T1000 (cell line): Measurements from ENCODE around the gene SPTB.

Experiments used
- DNase-seq: peaks from one replicate; lab custom pipeline; 2025; ENCODE audit warnings: mixed read lengths; lab: John Stamatoyannopoulos, UW

SPTB gene

DNA sequence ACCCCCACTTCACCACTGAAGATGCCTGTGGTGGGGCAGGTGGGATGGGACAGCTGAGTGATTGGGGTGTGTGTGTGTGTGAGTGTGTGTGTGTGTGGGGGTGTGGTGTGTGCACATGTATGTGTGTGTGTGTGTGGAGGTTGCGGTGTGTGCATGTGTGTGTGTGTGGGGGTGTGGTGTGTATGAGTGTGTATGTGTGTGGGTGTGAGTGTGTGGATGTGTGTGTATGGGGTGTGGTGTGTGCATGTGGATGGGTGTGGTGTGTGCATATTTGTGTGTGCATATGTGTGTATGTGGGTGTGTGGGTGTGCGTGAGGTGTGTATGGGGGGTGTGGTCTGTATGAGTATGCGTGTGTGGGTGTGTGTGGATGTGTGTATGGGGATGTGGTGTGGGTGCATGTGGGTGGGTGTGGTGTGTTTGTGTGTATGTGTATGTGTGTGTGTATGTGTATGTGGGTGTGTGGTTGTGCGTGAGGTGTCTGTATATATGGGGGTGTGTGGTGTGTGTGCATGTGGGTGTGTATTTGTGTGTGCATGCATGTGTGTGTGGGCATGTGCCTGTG lies 113.9 kb downstream of the SPTB start:
- no peak for DNase-seq

GRCh38 chr14:64764641-64765520 lies 114.8 kb downstream of the SPTB start:
- peak; percentile 53 for DNase-seq

DNA sequence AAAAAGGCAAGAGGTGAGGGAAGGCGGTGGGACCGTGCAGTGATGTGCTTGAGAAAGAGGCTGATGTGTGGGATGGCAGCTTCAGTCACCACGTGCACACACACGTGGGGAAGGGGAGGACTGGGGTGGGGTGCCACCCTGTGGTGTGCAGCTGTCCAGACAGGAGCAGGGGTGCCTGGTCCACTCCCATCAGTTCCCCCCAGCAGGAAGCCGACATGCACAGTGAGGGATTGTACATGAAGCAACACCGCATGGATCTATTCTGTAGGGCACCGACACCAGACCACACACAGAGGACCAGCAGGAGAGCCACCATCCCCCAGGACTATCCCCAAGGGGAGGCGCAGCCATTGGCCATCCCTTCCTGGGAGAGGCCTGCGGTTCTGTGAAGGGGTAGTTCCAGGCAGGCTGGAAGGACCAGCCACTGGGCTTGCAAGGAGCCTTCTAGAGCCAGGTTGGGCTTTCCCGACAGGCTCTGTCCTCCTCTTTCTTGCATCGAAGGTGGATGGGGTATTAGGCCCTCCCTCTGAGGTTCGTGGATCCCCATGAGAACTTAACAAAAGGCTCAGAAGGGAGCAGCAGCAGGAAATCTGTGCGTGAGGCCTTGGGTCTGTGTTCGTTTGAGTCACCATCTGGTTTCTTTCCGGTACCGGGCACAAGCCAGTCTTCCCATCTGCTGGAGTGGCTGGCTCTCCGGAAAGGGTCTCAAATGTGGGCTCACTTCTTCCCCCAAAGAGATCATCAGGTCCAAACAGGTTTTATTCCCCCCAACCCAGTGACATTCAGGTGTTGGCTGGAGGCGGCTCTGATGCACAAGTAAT lies 115.7 kb downstream of the SPTB start:
- no peak for DNase-seq

GRCh38 chr14:64763085-64763782 lies 116.5 kb downstream of the SPTB start:
- DNase-seq = no peak

- DNase-seq = peak; percentile 53
Observed at GRCh38 chr14:64762044-64763034, 117.4 kb downstream of the SPTB start.

DNA sequence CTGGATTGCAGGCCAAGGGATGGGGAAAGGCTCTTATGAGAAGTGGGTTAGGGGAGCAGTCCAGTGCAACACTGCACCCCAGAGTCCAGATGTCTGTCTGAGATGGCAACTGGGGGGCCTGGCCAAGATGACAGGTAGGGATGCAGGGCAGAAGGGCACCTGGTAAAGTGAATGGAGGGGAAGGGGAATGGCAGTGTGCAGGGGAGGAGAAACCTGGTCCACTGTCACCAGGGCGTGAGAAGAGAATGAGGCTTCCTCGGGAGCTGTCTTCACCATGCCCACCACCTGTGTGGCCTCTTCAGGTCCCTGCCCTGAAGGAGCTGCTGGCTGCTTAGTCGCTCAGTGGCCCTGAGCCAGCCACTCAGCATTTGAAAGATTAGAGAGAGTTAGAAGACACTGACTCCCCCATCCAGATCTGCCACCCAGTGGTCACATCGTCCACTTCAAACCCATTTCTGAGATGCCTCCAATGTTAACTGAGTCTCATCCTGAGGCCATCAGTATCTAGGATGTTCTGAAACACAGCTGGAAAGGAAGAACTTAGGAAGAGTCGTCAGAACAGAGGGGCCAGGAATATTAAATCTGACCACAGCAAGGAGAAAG lies 118.2 kb downstream of the SPTB start:
- DNase-seq = no peak

- no peak for DNase-seq
Observed at GRCh38 chr14:64760916-64761315, 118.8 kb downstream of the SPTB start.

DNA sequence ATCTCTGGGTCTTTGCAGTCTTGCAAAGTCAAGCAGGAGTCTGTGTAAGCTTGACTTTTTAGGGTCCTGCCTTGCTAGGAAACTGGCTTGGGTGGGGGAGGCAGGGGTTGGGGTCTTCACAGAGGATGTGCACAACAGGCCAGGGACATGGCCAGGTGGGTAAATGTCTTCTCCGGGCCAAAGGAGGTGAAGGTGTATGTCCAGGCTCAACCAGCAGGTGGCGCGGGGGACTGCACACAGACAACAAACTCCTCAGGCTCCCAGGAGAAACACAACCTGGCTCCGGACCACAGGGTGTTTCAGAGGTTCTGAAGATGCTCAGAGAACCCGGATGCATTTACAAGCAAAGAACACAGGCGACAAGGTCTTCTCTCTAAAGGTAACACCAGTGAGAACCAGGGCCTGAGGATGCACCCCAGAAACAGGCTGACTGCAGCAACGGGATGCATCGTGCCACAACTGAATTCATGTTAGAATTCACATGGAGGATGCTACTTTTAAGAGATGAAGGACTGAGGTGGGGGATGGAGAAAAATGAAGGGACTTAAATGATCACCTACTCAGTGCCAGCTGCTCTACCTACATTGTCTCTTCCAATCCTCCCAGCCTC lies 119.5 kb downstream of the SPTB start:
- DNase-seq = peak; percentile 6

DNA sequence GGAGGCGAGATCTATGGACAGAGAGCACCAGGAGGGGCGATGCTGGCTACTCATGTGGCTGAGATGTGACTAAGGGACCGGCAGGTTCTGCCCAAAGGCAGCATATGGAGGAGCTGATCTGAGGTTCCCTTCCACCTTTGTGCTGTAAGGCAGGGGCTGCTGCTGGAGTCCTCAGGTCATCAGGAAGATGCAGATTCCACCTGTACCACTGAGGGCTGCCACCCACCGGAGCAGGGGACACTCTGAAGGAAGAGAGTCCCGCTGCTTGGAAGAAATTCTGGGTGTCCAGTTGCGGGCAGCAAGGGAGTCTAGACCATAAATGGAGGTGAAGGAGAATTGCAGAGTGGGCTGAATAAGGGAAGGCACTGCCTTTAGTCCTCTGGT lies 120.2 kb downstream of the SPTB start:
- no peak for DNase-seq

DNA sequence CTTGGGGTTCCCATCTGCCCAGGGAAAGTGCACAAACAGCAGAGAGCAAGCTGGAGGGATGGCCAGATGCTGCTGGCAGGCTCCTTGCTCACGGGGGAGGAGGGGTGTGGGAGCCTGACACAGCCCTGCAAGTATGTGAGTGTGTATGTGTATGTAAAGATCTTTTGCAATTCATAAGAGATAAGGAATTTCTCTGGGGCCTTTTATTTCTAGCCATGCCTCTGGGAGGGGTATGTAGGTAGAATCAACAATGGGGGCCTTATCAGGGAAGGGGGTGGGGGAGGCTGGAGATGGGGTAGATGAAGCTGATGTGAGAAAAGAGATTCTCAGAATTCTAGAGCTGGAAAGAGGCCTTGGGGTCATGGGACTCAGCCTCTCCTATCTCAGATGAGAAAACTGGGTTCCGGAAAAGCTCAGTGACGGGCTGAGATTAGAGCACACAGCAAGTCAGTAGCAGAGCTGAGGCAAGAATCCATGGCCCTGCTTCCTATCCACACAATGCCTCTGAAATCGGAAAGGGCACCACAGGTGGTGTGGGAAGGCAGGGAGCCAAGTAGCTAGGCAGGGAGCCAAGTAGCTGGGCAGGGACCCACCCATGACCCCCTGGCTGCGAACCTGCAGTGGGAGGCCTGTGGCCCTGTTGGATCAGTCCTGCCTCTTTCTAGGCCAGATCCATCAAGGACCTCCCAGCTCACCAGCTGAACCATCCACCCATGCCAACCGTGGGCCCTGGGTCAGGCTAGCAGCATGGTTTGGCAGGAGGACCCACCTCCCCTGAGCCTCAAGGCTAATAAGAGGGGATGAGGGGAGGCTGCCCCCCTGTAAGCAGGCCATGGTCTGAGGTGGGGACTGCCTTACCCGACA lies 120.8 kb downstream of the SPTB start:
- peak; percentile 53 for DNase-seq

- DNase-seq = peak; percentile 28
Observed at GRCh38 chr14:64758025-64758521, 121.6 kb downstream of the SPTB start.

DNA sequence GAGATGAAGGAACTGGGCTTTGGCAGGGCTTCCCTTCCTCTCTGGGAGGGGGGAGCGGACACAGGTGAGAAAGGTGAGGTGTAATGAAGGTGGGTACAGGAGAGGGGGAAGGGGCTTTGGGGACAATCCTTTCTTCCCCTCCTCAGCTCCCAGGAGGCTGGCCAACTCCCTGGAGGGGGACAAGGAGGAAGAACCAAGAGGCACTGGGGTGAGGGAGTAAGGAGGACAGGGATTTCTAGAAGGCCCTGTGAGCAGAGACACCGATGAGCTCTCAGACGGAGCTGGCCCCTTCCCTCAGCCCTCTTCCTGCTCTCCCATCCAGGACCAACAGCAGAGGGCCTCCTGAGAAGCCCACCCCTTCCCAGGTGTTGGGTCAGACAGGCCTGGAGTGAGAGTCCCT lies 122.1 kb downstream of the SPTB start:
- no peak for DNase-seq

DNA sequence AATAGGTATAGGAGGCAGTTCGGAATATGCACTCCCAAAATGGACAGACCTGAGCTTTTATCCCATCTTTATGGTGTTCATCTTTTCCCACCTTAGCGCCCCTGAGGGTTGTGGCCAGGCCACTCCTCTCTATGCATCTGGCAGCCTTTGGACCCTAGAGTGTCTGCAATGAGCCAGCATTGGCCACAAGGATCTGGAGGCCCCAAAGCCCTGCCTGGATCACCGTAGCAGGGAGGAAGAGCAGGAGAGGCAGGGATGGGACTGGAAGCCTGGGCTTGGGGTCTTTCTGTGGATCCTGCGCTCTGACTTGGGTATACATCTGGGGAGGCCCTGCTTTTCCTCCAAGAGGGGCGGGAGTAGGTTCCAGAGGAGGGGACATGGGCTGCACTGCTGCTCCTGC lies 123.0 kb downstream of the SPTB start:
- DNase-seq = no peak

- DNase-seq = no peak
Observed at GRCh38 chr14:64755781-64756221, 123.9 kb downstream of the SPTB start.

GRCh38 chr14:64754685-64755084 lies 125.0 kb downstream of the SPTB start:
- DNase-seq = no peak

- DNase-seq = no peak
Observed at GRCh38 chr14:64753999-64754398, 125.7 kb downstream of the SPTB start.

DNA sequence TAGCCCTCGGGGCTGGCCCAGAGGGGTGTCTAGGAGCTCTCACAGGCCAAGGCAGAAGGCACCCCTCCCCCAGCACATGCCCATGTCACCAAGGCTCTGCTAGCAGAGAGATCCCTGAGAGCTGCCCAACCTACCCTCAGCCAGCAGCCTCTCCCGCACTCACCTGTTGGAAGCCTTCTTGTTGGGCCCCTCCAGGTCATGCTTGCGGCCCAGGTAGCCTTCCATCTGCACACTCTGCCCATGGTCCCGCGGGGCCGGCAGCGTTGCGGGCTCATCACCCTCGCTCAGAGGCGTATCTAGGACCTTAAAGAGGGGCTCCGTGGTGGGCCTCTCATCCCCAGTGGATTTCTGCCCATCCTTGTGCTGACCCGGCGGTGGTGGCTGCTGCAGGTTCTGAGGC lies 126.3 kb downstream of the SPTB start:
- DNase-seq = no peak

DNA sequence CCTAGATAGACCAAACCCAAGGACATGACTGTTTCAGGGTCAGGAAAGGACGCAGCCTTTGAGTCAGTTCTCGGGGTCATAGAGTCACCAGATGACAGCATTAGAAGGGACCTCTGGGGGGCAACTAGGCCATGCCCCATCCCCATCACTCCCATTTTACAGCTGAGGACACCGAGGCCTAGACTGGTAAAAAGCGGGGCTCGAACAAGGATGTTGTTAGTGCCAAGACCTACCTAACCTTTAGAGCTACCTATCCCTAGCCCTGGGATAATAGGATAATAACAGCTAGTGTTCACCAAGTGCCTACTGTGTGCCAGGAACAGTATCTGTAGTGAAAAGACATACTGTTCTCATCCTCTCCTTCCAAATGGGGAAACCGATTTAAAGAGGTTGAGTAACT lies 126.8 kb downstream of the SPTB start:
- no peak for DNase-seq
